Endothelial cell of hepatic sinusoid (primary cell): ENCODE data around the gene HYLS1.

ENCODE experiments used
- in situ Hi-C: cut with HindIII; loops from 2 replicates; pipeline ENCODE4 v1.10.0; 2017; ENCODE audit warnings: low sequenced_read_pairs

HYLS1 gene

GRCh38 chr11:125902927-125903710, 15.7 kb downstream of the HYLS1 start, which contains the start of gene PUS3:
Gene PUS3 (minus strand): TSS chr11:125903206. CDS start chr11:125896284, 6,922 bp downstream.
- in situ Hi-C loops, result no loop called here

DNA sequence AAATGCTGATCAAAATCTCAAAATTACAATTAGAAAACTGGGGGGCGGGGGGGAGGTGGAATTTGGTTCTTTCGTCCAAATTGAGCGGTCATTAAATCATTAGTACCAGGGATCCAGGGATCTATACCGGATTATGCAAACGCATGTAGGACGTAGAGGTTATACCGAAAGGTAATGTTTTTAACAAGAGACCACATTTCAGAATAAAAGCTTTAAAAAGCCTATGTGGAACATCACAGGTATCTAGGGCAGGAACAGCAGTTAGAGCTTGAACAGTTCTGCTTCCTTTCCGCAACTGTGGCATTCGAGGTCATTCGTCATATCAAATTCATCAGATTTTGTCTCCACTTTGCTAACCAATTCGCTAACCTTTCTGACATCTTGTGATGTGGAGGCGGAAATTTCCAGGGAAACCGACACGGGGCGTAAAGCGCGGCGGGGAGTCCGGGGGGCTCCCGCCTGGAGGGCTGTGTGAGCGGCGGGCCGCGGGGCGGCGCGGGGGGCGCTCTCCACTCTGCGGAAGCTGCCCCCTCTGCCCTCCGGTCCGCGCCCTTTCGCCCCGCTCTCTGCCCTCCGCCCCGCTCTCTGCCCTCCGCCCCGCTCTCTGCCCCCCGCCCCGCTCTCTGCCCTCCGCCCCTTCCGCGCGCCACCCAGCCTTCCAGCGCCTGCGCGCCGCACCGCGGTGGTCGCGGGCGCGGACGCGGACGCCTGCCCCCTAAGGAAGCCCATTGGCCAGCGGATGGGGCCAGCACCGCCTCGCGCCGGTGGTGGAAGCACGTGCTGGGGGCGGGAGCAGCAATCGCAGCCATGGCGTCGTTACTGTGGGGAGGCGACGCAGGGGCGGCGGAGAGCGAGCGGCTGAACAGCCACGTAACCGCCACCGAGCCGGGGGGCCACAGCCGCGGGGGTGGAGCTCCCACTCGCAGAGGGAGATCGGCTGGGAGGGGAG, 16.5 kb downstream of the HYLS1 start, which contains the start of gene DDX25:
Gene DDX25 (plus strand): TSS at position 798 of the 949 bp plus-strand sequence. CDS start 10 bp downstream, at position 808.
- in situ Hi-C loops, result no loop called here

DNA sequence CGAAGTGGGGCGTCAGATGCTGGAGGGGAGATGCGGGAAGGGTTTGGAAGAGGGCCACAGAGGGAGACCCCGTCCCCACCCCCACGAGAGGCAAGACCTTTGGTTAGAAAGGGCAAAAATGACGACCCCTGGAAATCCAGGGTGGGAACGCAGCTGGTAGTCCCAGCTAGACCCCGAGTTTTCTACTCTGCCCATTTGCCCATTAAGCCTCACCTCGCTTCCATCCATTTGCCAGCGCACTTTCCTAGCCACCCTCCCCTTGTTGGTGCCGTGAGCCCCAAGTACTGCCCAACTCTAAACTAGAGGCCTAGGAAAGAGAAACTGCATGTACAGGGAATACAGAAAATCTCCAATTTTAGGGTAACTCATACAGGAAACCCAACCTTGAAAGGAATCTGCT, 17.2 kb downstream of the HYLS1 start:
- in situ Hi-C loops, result no loop called here

GRCh38 chr11:125910226-125910849, 22.9 kb downstream of the HYLS1 start:
- in situ Hi-C loops, result loop anchor here (10.0 kb wide), 1 partner anchor 184 kb away; no protein-coding TSS in a partner anchor

- in situ Hi-C loops, result loop anchor here (10.0 kb wide), 1 partner anchor 180 kb away; no protein-coding TSS in a partner anchor
Measured at GRCh38 chr11:125914601-125915000, 27.1 kb downstream of the HYLS1 start.

DNA sequence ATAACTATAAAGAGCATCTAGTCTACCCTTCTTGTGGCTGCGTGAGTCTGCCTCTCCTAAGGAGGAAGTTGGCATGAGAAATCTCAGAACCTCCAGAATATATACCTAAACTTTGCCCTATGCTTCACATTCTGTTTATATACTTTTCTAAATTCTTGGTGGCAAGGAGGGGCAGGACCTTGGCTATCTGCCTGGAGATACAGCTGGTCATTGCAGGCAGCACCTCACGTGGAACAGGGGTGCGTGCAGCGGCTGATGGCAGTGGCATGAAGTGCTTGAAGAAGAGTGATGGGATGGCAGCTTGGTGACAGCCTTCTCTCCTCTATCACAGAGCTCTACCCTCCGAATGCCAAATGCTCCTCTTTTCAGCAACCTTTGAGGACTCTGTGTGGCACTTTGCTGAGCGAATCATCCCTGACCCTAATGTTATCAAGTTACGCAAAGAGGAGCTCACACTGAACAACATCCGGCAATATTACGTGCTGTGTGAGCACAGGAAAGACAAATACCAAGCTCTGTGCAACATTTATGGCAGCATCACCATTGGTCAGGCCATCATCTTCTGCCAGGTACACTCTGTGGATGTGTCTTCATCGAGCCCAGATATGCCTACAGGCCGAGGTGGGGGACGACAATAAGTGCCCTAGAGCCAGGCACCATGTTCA, 29.3 kb downstream of the HYLS1 start:
- in situ Hi-C loops, result loop anchor here (10.0 kb wide), 1 partner anchor 178 kb away; no protein-coding TSS in a partner anchor

GRCh38 chr11:125918140-125918840, 30.8 kb downstream of the HYLS1 start:
- in situ Hi-C loops, result loop anchor here (10.0 kb wide), 1 partner anchor 177 kb away; no protein-coding TSS in a partner anchor

GRCh38 chr11:125921042-125921441, 33.6 kb downstream of the HYLS1 start:
- in situ Hi-C loops, result no loop called here

DNA sequence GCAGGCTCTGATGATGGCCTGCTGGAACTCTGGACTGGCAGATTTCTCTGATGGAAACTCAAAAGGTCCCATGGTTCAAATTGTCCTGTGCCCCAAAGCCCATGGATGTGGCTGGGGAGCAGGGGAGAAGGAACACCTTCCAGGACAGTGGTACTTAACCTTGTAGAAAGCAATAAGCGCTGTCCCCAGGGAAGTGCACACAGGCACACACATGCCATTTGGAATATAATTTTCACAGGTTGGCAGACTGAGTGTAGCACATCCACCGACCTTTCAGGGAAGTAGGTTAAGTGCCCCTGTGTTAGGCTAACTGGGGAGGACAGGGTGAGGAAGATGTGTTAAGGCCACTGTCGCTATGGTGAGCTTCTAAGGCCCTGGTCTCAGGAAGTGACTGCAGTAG, 34.7 kb downstream of the HYLS1 start:
- in situ Hi-C loops, result no loop called here

DNA sequence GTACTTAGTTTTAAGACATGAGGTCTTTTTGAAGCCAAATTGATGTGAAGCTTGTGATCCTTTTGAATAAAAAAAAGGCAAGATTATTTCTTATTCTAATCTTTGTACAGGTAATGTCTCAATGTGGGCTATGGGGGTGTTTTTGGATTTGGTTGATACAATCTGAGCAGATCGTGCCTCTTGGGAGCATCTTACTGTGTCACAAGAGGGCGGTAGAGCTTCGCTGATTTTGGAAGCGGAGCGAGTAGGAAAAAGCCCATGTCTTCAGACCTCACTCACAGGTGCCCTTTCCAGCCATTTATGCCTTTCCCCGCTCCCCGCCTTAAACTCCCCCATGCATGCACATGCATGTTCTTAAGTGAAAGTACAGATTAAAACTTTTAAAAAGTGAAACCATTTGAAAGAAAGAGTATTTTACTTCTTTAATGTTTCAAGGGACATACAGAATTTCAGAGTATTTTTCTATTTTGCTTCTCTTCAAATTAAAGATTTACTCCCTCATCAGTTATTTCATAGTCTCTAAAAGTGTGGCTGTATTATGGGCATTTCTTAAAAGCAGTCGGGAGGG, 35.6 kb downstream of the HYLS1 start:
- in situ Hi-C loops, result no loop called here

- in situ Hi-C loops, result no loop called here
Measured at GRCh38 chr11:125923633-125924032, 36.2 kb downstream of the HYLS1 start.

DNA sequence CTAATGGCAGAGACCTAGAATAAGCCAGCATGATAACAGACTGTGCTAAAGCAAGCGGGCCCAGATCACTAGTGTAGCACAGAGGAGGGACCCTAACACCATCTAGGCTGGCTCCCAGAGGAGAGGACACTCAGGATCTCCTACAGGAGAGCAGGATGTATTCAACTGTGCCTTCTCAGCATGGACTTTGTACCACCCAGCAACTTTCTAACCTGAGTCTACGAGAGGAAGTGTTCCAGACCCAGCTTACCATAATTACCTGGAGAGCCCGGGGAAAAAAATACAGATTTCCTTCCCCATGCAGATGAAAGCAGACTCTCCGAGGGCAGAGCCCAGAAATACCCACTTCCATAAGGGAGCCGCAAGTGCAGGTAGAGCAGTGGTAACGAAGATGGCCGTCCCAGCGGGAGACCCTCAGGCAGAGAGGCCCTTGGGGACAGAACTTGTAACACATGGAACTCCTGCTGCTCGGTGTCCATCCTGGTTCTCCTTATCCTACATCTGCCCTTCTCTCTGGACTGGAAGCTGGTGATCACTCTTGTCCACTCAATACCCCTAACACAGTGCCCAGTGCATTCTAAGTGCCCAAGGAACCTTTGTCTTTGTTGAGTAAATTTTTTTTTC, 37.0 kb downstream of the HYLS1 start:
- in situ Hi-C loops, result no loop called here

- in situ Hi-C loops, result no loop called here
Measured at GRCh38 chr11:125925247-125925740, 37.8 kb downstream of the HYLS1 start.

DNA sequence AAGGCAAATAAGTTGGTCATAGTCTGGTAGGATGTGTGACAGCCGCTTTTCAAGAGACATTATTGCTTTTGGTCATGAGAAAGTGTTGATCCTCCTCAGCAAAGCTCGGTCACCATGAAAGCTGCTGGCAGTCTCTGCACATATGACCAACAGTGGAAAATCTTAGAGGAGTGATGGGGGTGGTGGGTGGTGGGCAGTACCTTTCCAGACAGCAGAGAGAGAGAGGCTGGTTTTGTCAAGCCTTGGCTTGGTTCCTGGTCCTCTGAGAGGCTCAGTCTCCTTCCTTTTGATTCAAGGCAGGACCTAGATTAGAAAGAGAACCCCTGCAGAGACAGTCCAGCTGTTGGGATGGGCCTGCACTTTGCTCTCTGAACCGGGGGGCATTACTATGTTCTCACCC, 38.3 kb downstream of the HYLS1 start:
- in situ Hi-C loops, result no loop called here

- in situ Hi-C loops, result no loop called here
Measured at GRCh38 chr11:125926682-125927081, 39.2 kb downstream of the HYLS1 start.

- in situ Hi-C loops, result no loop called here
Measured at GRCh38 chr11:125929445-125930075, 42.1 kb downstream of the HYLS1 start.

DNA sequence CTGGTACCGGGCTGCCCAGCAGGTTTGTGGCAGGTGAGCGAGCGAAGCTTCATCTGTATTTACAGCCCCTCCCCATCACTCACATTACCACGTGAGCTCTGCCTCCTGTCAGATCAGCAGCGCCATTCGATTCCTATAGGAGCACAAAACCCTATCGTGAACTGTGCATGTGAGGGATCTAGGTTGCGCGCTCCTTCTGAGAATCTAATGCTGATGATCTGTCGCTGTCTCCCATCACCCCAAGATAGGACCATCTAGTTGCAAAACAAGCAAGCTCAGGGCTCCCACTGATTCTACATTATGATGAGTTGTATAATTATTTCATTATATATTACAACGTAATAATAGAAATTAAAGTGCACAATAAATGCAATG, 42.6 kb downstream of the HYLS1 start:
- in situ Hi-C loops, result no loop called here

DNA sequence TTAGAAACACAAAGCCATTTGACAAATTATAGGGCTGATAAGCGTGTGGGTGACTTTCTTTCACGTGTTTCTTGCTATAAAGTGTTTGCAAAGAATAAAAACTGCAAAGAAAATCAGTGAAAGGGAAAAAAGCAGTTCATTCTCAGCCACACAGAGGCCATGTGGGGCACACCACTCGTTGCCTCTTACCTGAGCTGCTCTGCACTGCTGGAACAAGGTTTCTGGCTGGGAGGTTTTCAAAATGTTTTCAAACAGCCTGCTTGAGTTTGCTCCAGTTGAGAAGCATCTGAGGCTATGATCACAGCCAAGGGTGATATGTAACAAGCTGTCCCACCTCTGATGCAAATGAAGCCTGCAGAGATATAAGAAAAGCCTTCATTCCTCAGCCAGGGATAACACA, 43.6 kb downstream of the HYLS1 start:
- in situ Hi-C loops, result no loop called here
